OCI-LY1 (cell line): ENCODE results near the gene PRR27.

ENCODE experiments used
- H2AFZ ChIP-seq: fragments of 200-600 bp; sonication (generic), shearing (Covaris generic); 2 replicates; pipeline ENCODE4 v1.6.0; 2014; ENCODE audit warnings: antibody characterized with exemption, mild to moderate bottlenecking, low read length
- H3F3A ChIP-seq: fragments of 200-600 bp; sonication (generic), shearing (Covaris generic); 2 replicates; pipeline ENCODE4 v1.6.0; 2014; ENCODE audit warnings: mild to moderate bottlenecking, antibody characterized with exemption, low read length, moderate library complexity; ENCODE audit not compliant: insufficient read depth
- H3K27ac ChIP-seq: fragments of 200-600 bp; sonication (generic); 2 replicates; pipeline ENCODE4 v1.5.1; 2014; ENCODE audit warnings: low read length, mixed run types, mild to moderate bottlenecking, low read depth; ENCODE audit not compliant: poor library complexity, severe bottlenecking
- H3K27me3 ChIP-seq: fragments of 200-600 bp; sonication (generic); 2 replicates; pipeline ENCODE4 v1.6.0; 2014; ENCODE audit warnings: antibody characterized with exemption, mild to moderate bottlenecking, low read length, moderate library complexity; ENCODE audit not compliant: insufficient read depth
- H3K36me3 ChIP-seq: fragments of 200-600 bp; sonication (generic); 2 replicates; pipeline ENCODE4 v1.6.1; 2014; ENCODE audit warnings: mild to moderate bottlenecking, antibody characterized with exemption, low read length, moderate library complexity, mixed read lengths; ENCODE audit not compliant: insufficient read depth
- H3K4me1 ChIP-seq: fragments of 200-600 bp; sonication (generic); 2 replicates; pipeline ENCODE4 v1.5.1; 2014; ENCODE audit warnings: mild to moderate bottlenecking, low read length, moderate library complexity; ENCODE audit not compliant: insufficient read depth, severe bottlenecking
- H3K4me2 ChIP-seq: fragments of 200-600 bp; sonication (generic), shearing (Covaris generic); 2 replicates; pipeline ENCODE4 v1.6.1; 2014; ENCODE audit warnings: low read length
- H3K4me3 ChIP-seq: fragments of 200-600 bp; sonication (generic); 2 replicates; pipeline ENCODE4 v1.5.1; 2014; ENCODE audit warnings: low read length, low read depth, mild to moderate bottlenecking, mixed read lengths; ENCODE audit not compliant: poor library complexity, severe bottlenecking
- H3K79me2 ChIP-seq: fragments of 200-600 bp; shearing (Covaris generic); 2 replicates; pipeline ENCODE4 v1.6.1; 2016; ENCODE audit warnings: mixed run types, low read length, mixed read lengths; ENCODE audit not compliant: insufficient read depth
- H3K9ac ChIP-seq: fragments of 200-600 bp; sonication (generic), shearing (Covaris generic); 2 replicates; pipeline ENCODE4 v1.6.1; 2014; ENCODE audit warnings: mild to moderate bottlenecking, low read length, mixed read lengths
- H3K9me2 ChIP-seq: fragments of 200-600 bp; sonication (generic), shearing (Covaris generic); 2 replicates; pipeline ENCODE4 v1.6.1; 2014; ENCODE audit warnings: low read depth, mild to moderate bottlenecking, low read length, mixed read lengths
- H3K9me3 ChIP-seq: fragments of 200-600 bp; shearing (Covaris generic); 2 replicates; pipeline ENCODE4 v1.6.1; 2014; ENCODE audit warnings: low read length, mixed read lengths
- H4K20me1 ChIP-seq: fragments of 200-600 bp; sonication (generic), shearing (Covaris generic); 2 replicates; pipeline ENCODE4 v1.6.0; 2016; ENCODE audit warnings: mild to moderate bottlenecking, low read length; ENCODE audit not compliant: insufficient read depth
- EZH2 ChIP-seq: fragments of 200-600 bp; sonication (generic), shearing (Covaris generic); IDR thresholded peaks from 2 replicates; pipeline ENCODE4 v1.8.0; 2017; ENCODE audit warnings: borderline replicate concordance, mixed run types, mild to moderate bottlenecking, antibody characterized with exemption, low read length, moderate library complexity, mixed read lengths
- TF ChIP-seq, protein P1 (sequence below): fragments of 200-600 bp; sonication (generic), shearing (Covaris generic); IDR thresholded peaks from 2 replicates; pipeline ENCODE4 v1.5.1; 2017; ENCODE audit warnings: mild to moderate bottlenecking, antibody characterized with exemption, low read length, moderate library complexity, mixed read lengths

Gene PRR27

DNA sequence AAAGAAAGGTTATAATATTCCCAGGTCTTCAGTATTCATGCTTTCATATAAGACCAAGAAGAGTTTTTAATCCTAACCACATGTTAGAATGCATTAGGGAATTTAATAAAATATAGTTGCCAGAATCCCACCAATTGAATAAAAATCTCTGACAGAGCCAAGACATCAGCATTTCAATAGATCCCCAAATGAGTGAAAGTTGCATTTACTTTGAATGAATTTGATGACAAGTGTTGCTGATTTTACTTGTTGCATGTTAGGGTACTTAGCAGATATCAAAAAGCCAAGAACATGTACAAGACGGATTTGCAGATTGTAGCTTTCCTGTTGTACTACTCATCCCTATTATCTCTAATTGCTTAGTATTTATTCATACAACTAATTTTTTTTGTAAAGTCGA lies 39.9 kb upstream of the PRR27 start:
- no peak overlapping the region for H3K4me2 ChIP-seq

GRCh38 chr4:70120323-70120722 lies 33.7 kb upstream of the PRR27 start:
- no peak for TF ChIP-seq EZH2
- TF ChIP-seq, protein P1, sequence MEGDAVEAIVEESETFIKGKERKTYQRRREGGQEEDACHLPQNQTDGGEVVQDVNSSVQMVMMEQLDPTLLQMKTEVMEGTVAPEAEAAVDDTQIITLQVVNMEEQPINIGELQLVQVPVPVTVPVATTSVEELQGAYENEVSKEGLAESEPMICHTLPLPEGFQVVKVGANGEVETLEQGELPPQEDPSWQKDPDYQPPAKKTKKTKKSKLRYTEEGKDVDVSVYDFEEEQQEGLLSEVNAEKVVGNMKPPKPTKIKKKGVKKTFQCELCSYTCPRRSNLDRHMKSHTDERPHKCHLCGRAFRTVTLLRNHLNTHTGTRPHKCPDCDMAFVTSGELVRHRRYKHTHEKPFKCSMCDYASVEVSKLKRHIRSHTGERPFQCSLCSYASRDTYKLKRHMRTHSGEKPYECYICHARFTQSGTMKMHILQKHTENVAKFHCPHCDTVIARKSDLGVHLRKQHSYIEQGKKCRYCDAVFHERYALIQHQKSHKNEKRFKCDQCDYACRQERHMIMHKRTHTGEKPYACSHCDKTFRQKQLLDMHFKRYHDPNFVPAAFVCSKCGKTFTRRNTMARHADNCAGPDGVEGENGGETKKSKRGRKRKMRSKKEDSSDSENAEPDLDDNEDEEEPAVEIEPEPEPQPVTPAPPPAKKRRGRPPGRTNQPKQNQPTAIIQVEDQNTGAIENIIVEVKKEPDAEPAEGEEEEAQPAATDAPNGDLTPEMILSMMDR = no peak

More for the DNA sequence above, 39.9 kb upstream of the PRR27 start:
- no peaks in the 10 kb centered on the region for H3K27me3 ChIP-seq
- no peaks in the 10 kb centered on the region for H3K79me2 ChIP-seq
- no peaks in the 10 kb centered on the region for H3K36me3 ChIP-seq
- no peak overlapping the region for H3K27ac ChIP-seq
- H3K4me3 ChIP-seq = no peak overlapping the region
- no peak overlapping the region for H3K9ac ChIP-seq
- no peaks in the 10 kb centered on the region for H3K9me3 ChIP-seq
- H3F3A ChIP-seq = no peaks in the 10 kb centered on the region
- H2AFZ ChIP-seq = no peak overlapping the region
- H3K9me2 ChIP-seq = no peaks in the 10 kb centered on the region
- H3K4me1 ChIP-seq = no peaks in the 10 kb centered on the region
- TF ChIP-seq EZH2 = no peak
- TF ChIP-seq, protein P1 = no peak
- no peaks in the 10 kb centered on the region for H4K20me1 ChIP-seq

DNA sequence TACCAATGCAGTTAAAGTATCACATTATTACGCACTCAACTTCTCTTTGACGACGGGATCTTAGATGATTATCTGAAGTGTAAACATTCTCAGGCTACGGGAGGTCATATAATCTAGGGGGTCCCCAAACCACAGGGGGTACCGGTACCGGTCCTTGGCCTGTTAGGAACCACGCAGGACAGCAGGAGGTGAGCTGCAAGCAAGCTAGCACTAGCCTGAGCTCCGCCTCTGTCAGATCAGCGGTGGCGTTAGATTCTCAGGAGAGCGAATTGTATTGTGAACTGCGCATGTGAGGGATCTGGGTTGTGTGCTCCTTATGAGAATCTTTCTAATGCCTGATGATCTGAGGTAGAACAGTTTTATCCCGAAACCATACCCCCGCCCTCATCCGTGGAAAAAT lies 20.6 kb upstream of the PRR27 start:
- H3K4me1 ChIP-seq = no peaks in the 10 kb centered on the region

More at GRCh38 chr4:70120323-70120722, 33.7 kb upstream of the PRR27 start:
- Histone ChIP-seq H3K9ac (no peak overlapping the region), H3K4me1 (no peaks in the 10 kb centered on the region), H3K9me3 (no peaks in the 10 kb centered on the region), H4K20me1 (no peaks in the 10 kb centered on the region), H3K36me3 (no peaks in the 10 kb centered on the region), H3K4me2 (no peak overlapping the region), H3K27ac (no peak overlapping the region), H3K79me2 (no peaks in the 10 kb centered on the region), H2AFZ (no peak overlapping the region), H3K9me2 (no peaks in the 10 kb centered on the region), H3K4me3 (no peak overlapping the region), H3K27me3 (no peaks in the 10 kb centered on the region), H3F3A (no peaks in the 10 kb centered on the region)

More for the DNA sequence above, 20.6 kb upstream of the PRR27 start:
- no peaks in the 10 kb centered on the region for H3K36me3 ChIP-seq
- H4K20me1 ChIP-seq = no peaks in the 10 kb centered on the region
- no peak overlapping the region for H3K9ac ChIP-seq
- H3K79me2 ChIP-seq = no peaks in the 10 kb centered on the region
- no peak overlapping the region for H2AFZ ChIP-seq
- no peak for TF ChIP-seq EZH2
- TF ChIP-seq, protein P1 = no peak
- no peak overlapping the region for H3K4me2 ChIP-seq
- H3K9me2 ChIP-seq = no peaks in the 10 kb centered on the region
- H3K27me3 ChIP-seq = no peaks in the 10 kb centered on the region
- H3F3A ChIP-seq = no peaks in the 10 kb centered on the region
- H3K4me3 ChIP-seq = no peak overlapping the region
- no peak overlapping the region for H3K27ac ChIP-seq
- no peaks in the 10 kb centered on the region for H3K9me3 ChIP-seq
